ENCODE data around the gene USP53. TPM values are rescaled to one million over a fixed set of nuclear protein-coding genes. Genes with fewer than 3 reads are reported as not detected.
A peak's percentile ranks its signal among the peaks of the same experiment; 100 is the strongest.

Gene USP53
- total RNA-seq, 2 donors from 2014 or later, result 37.5 to 83.8 TPM

DNA sequence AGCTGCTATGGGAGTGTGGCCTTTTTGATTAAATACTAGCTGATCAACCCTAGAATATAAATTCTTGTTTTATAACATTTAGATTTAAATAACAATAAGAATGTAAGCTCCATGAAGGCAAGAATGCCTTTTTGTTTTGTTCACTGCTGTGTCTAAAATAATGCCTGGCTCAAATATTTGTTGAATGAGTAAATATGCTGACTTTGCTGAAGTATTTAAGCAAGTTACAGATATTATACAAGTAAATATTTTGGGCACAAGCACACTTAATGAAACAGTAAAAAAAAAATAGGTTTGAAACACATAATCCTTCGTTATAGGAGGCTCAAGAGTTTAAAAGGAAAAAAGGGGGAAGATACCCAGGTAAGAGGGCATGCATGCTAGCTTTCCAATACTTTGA lies 85.3 kb downstream of the USP53 start:
- Histone ChIP-seq H3K9ac (ENCODE audit: low read depth in 2 of 2, low read length in 2 of 2) (no peak overlapping the region), H3K36me3 (no peaks in the 10 kb centered on the region), H3K4me1 (no peaks in the 10 kb centered on the region), H3K27me3 (no peaks in the 10 kb centered on the region), H3K4me3 (no peak overlapping the region), H3K9me3 (no peaks in the 10 kb centered on the region), H3K27ac (no peak overlapping the region)
- no peak for DNase-seq
- intact Hi-C loops (cut with DNase I), result loop anchor here (5.0 kb wide), 1 partner anchor 315 kb away; no protein-coding TSS in a partner anchor
- TF ChIP-seq, protein P1, sequence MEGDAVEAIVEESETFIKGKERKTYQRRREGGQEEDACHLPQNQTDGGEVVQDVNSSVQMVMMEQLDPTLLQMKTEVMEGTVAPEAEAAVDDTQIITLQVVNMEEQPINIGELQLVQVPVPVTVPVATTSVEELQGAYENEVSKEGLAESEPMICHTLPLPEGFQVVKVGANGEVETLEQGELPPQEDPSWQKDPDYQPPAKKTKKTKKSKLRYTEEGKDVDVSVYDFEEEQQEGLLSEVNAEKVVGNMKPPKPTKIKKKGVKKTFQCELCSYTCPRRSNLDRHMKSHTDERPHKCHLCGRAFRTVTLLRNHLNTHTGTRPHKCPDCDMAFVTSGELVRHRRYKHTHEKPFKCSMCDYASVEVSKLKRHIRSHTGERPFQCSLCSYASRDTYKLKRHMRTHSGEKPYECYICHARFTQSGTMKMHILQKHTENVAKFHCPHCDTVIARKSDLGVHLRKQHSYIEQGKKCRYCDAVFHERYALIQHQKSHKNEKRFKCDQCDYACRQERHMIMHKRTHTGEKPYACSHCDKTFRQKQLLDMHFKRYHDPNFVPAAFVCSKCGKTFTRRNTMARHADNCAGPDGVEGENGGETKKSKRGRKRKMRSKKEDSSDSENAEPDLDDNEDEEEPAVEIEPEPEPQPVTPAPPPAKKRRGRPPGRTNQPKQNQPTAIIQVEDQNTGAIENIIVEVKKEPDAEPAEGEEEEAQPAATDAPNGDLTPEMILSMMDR (IDR thresholded peaks at IDR 0.05), result no peak

GRCh38 chr4:119299260-119299671 lies 86.8 kb downstream of the USP53 start:
- Histone ChIP-seq H3K4me3 (peak overlapping the region; percentile 67), H3K36me3 (no peaks in the 10 kb centered on the region), H3K9me3 (no peaks in the 10 kb centered on the region), H3K9ac (ENCODE audit: low read depth in 2 of 2, low read length in 2 of 2) (peak overlapping the region; percentile 85 to 96), H3K4me1 (no peaks in the 10 kb centered on the region), H3K27ac (peak overlapping the region; percentile 98), H3K27me3 (no peaks in the 10 kb centered on the region)
- TF ChIP-seq, protein P1 (IDR thresholded peaks at IDR 0.05), result no peak
- peak; percentile 37 for DNase-seq
- intact Hi-C loops (cut with DNase I), result loop anchor here (5.0 kb wide), 1 partner anchor 317 kb away; no protein-coding TSS in a partner anchor

GRCh38 chr4:119299741-119300100 lies 87.2 kb downstream of the USP53 start:
- peak overlapping the region; percentile 67 for H3K4me3 ChIP-seq
- H3K36me3 ChIP-seq, result no peaks in the 10 kb centered on the region
- no peaks in the 10 kb centered on the region for H3K4me1 ChIP-seq
- intact Hi-C loops (cut with DNase I), result loop anchor here (5.0 kb wide), 1 partner anchor 317 kb away; no protein-coding TSS in a partner anchor
- no peak for DNase-seq
- no peaks in the 10 kb centered on the region for H3K9me3 ChIP-seq
- H3K9ac ChIP-seq (ENCODE audit: low read depth in 2 of 2, low read length in 2 of 2), result peak overlapping the region; percentile 85 to 96
- peak overlapping the region; percentile 98 for H3K27ac ChIP-seq
- TF ChIP-seq, protein P1 (IDR thresholded peaks at IDR 0.05), result no peak
- H3K27me3 ChIP-seq, result no peaks in the 10 kb centered on the region

DNA sequence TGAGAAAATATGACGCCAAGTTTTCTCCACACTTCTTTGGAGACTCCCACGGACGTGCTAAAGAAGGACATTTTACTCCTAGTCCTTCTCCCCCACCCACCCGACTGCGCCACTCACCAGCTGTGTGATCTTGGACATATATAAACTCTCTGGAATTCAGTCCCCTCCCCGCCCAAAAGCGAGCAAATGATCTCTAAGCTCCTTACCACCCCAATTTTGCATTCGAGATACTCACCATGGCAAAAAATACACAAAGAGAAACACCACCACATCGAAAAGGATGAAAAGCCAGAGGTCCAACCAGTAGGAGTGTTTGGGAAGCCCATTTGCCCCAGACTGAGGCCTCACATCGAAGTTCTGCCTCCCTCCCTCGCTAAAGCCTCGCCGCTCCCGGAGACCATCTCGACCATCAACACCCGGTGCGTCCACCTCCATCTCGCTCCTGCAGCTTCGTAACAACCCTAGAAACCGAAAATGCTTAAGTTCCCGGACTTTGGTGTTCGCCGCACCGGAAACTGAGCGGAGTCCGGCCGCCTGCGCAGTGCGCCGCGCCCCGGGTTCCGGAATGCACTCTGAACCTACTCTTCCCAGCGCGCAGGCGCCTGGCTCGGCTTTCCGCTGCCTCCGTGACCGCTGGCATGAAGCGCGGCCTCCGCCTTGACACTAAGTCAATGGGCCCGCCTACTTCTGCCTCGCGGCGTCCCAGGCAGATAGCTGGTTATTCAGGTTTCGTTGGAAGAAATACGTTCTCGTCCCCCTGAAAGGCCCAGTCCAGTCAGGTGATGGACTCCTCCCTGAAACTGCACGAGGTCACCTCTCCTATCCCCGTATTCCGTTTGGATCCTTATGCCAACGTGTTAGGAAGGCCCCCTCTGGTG lies 87.8 kb downstream of the USP53 start:
- Histone ChIP-seq H3K4me1 (no peaks in the 10 kb centered on the region), H3K36me3 (no peaks in the 10 kb centered on the region), H3K27ac (peak overlapping the region; percentile 98), H3K9ac (ENCODE audit: low read depth in 2 of 2, low read length in 2 of 2) (peak overlapping the region; percentile 85 to 96), H3K27me3 (no peaks in the 10 kb centered on the region), H3K4me3 (peak overlapping the region; percentile 67), H3K9me3 (no peaks in the 10 kb centered on the region)
- DNase-seq, result peak; percentile 97
- TF ChIP-seq, protein P1 (IDR thresholded peaks at IDR 0.05), result no peak
- intact Hi-C loops (cut with DNase I), result no loop called here

GRCh38 chr4:119302073-119302832 lies 89.7 kb downstream of the USP53 start:
- intact Hi-C loops (cut with DNase I), result no loop called here
- Histone ChIP-seq H3K9me3 (no peaks in the 10 kb centered on the region), H3K36me3 (no peaks in the 10 kb centered on the region), H3K9ac (ENCODE audit: low read depth in 2 of 2, low read length in 2 of 2) (no peak overlapping the region), H3K4me3 (no peak overlapping the region), H3K27ac (no peak overlapping the region), H3K27me3 (no peaks in the 10 kb centered on the region), H3K4me1 (no peaks in the 10 kb centered on the region)
- DNase-seq, result no peak
- TF ChIP-seq, protein P1 (IDR thresholded peaks at IDR 0.05), result no peak

All from colonic mucosa (tissue), 4 donors.